Panc1 (cell line): ENCODE data around the gene SCN8A. TPM values are rescaled to one million over a fixed set of nuclear protein-coding genes. Genes with fewer than 3 reads are reported as not detected.

Source experiments
- ATAC-seq: fragments of 200-7000 bp; cut with Tn5 transposase; 2 replicates; pipeline ENCODE4 v1.9.1; 2020; ENCODE audit warnings: mild to moderate bottlenecking, moderate library complexity
- BruUV-seq: library from RNA; stranded (reverse); fragments of 400-500 nt; replicated peaks from 2 replicates; lab custom pipeline; 2021; lab: Mats Ljungman, UMichigan
- CTCF ChIA-PET: fragments of 300-600 bp; sonication (Branson Sonifier 250); formaldehyde crosslinking; loops from one replicate; lab custom pipeline; 2022; ENCODE audit warnings: antibody characterized with exemption; lab: Charles Lee
- POLR2A ChIA-PET: fragments of 300-600 bp; sonication (Branson Sonifier 250); formaldehyde crosslinking; loops from one replicate; lab custom pipeline; 2022; ENCODE audit warnings: antibody characterized with exemption; lab: Charles Lee
- DNase-seq: peaks from one replicate; pipeline ENCODE4 v3.0.0-alpha.2; 2010; ENCODE audit warnings: low read depth, low spot score
- H3K27ac ChIP-seq: 2 replicates; pipeline ENCODE4 v1.5.1; 2011; ENCODE audit warnings: mild to moderate bottlenecking, low read length, inconsistent platforms
- H3K27me3 ChIP-seq: fragments of 200-500 bp; sonication (Bioruptor generic); 2 replicates; pipeline ENCODE4 v1.6.0; 2014; ENCODE audit warnings: low read length, inconsistent platforms; ENCODE audit not compliant: control insufficient read depth, insufficient read depth
- H3K36me3 ChIP-seq: fragments of 200-500 bp; sonication (Bioruptor generic); 2 replicates; pipeline ENCODE4 v1.5.1; 2014; ENCODE audit warnings: inconsistent platforms, mild to moderate bottlenecking, low read length, moderate library complexity; ENCODE audit not compliant: control insufficient read depth, insufficient read depth
- H3K4me1 ChIP-seq: 2 replicates; pipeline ENCODE4 v1.5.1; 2011; ENCODE audit warnings: inconsistent platforms, mild to moderate bottlenecking, low read length, moderate library complexity; ENCODE audit not compliant: control insufficient read depth, insufficient read depth
- H3K4me3 ChIP-seq, 2 experiments: 2 replicates each; pipeline ENCODE4 v1.5.1; 2011 to 2012; ENCODE audit warnings: low read depth in 2 of 2, low read length in 2 of 2, mild to moderate bottlenecking in 2 of 2, inconsistent platforms in 1 of 2, moderate library complexity in 1 of 2
- H3K9me3 ChIP-seq: fragments of 200-500 bp; sonication (Bioruptor generic); 2 replicates; pipeline ENCODE4 v1.5.1; 2014; ENCODE audit warnings: low read depth, mild to moderate bottlenecking, inconsistent platforms, low read length, moderate library complexity; ENCODE audit not compliant: control insufficient read depth, insufficient read depth
- POLR2AphosphoS5 ChIP-seq: IDR thresholded peaks from 2 replicates; pipeline ENCODE4 v1.6.1; 2012; ENCODE audit warnings: mild to moderate bottlenecking, low read depth, low read length, moderate library complexity
- REST ChIP-seq, 2 experiments: IDR thresholded peaks; 2 replicates each; pipeline ENCODE4 v1.6.1; 2011 to 2012; ENCODE audit warnings: low read depth in 2 of 2, control low read depth in 1 of 2, low read length in 1 of 2, mild to moderate bottlenecking in 1 of 2, moderate library complexity in 1 of 2; ENCODE audit not compliant: insufficient read depth in 1 of 2
- SIN3A ChIP-seq: IDR thresholded peaks from 2 replicates; pipeline ENCODE4 v1.6.1; 2012; ENCODE audit warnings: low read depth, mild to moderate bottlenecking, low read length, moderate library complexity, borderline replicate concordance; ENCODE audit not compliant: insufficient read depth
- TCF7L2 ChIP-seq: IDR thresholded peaks from 2 replicates; pipeline ENCODE4 v1.6.1; 2011; ENCODE audit warnings: mild to moderate bottlenecking, low read depth, low read length, inconsistent platforms
- in situ Hi-C: cut with HindIII; loops from 2 replicates; pipeline ENCODE4 v1.10.0; 2016; ENCODE audit warnings: low sequenced_read_pairs, low pct_unique_long_range_greater_than_20kb
- intact Hi-C: fragments of 100-400 bp; cut with micrococcal nuclease; formaldehyde crosslinking; loops from one replicate; pipeline ENCODE4 v1.10.0; 2022; ENCODE audit not compliant: unreplicated experiment
- total RNA-seq: library from RNA; stranded (reverse); gene quantifications from one replicate; pipeline ENCODE4 v1.2.1, GENCODE V29; 2021; ENCODE audit not compliant: unreplicated experiment
- TF ChIP-seq, protein P1 (sequence below): fragments of 450-650 bp; IDR thresholded peaks from 2 replicates; pipeline ENCODE4 v1.5.1; 2017; ENCODE audit warnings: mild to moderate bottlenecking

Gene SCN8A
- total RNA-seq, 1 experiment from 2014 or later, result 8.6 TPM

DNA sequence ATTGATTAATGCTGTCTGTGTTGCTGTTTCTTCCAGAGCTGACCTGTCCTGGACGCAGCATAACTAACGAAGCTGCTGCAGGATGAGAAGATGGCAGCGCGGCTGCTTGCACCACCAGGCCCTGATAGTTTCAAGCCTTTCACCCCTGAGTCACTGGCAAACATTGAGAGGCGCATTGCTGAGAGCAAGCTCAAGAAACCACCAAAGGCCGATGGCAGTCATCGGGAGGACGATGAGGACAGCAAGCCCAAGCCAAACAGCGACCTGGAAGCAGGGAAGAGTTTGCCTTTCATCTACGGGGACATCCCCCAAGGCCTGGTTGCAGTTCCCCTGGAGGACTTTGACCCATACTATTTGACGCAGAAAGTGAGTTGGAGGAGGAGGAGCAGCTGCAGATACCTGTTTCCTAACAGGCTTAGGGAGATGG lies 71.7 kb downstream of the SCN8A start:
- CTCF ChIA-PET, result no interaction called here
- Histone ChIP-seq H3K27me3 (no peaks in the 10 kb centered on the region), H3K9me3 (no peaks in the 10 kb centered on the region), H3K4me1 (no peaks in the 10 kb centered on the region), H3K36me3 (no peaks in the 10 kb centered on the region), H3K4me3 (no peak overlapping the region), H3K27ac (no peak overlapping the region)
- intact Hi-C loops (no loop called here), in situ Hi-C loops (no loop called here)
- no peak for TF ChIP-seq SIN3A
- TF ChIP-seq TCF7L2, result no peak
- TF ChIP-seq, protein P1, sequence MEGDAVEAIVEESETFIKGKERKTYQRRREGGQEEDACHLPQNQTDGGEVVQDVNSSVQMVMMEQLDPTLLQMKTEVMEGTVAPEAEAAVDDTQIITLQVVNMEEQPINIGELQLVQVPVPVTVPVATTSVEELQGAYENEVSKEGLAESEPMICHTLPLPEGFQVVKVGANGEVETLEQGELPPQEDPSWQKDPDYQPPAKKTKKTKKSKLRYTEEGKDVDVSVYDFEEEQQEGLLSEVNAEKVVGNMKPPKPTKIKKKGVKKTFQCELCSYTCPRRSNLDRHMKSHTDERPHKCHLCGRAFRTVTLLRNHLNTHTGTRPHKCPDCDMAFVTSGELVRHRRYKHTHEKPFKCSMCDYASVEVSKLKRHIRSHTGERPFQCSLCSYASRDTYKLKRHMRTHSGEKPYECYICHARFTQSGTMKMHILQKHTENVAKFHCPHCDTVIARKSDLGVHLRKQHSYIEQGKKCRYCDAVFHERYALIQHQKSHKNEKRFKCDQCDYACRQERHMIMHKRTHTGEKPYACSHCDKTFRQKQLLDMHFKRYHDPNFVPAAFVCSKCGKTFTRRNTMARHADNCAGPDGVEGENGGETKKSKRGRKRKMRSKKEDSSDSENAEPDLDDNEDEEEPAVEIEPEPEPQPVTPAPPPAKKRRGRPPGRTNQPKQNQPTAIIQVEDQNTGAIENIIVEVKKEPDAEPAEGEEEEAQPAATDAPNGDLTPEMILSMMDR, result no peak
- no peak for TF ChIP-seq REST (IDR thresholded peaks at IDR 0.05; ENCODE audit: insufficient read depth in 1 of 2, low read depth in 2 of 2, low read length in 1 of 2)
- TF ChIP-seq POLR2AphosphoS5, result no peak
- no TSS peak for BruUV-seq
- ATAC-seq, result no peak
- DNase-seq, result no peak
- POLR2A ChIA-PET, result no interaction called here

DNA sequence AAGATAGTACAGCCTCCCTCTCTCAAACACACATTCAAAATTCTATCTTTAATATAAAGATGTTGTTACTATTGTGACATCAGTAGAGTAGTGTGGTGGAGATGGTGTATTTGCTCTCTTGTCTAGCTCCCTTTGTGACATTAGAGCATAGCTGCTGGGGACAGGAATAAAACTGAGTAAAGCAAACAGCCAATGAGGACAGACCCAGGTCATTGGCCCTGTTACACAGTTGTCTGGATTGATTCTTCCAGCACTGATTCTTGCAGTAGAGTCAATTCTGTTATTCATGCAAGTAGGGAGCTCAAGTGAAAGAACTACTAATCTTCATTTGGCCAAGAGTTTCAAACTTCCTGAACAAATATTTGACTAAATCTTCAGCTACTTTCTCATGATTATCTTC lies 72.4 kb downstream of the SCN8A start:
- H3K27ac ChIP-seq, result no peak overlapping the region
- in situ Hi-C loops, result no loop called here
- ChIA-PET CTCF (interaction anchor here (0.6 kb wide), 1 partner anchor 46 kb away, joined by 3 read pairs; no protein-coding TSS in a partner anchor), POLR2A (interaction anchor here (0.7 kb wide), 1 partner anchor 26 kb away, joined by 3 read pairs; no protein-coding TSS in a partner anchor)
- ATAC-seq (no peak), DNase-seq (no peak)
- BruUV-seq, result no TSS peak
- TF ChIP-seq, protein P1, result no peak
- no peak for TF ChIP-seq TCF7L2
- TF ChIP-seq SIN3A, result no peak
- TF ChIP-seq REST (IDR thresholded peaks at IDR 0.05; ENCODE audit: insufficient read depth in 1 of 2, low read depth in 2 of 2, low read length in 1 of 2), result no peak
- no peak for TF ChIP-seq POLR2AphosphoS5
- no peak overlapping the region for H3K4me3 ChIP-seq
- H3K9me3 ChIP-seq, result no peaks in the 10 kb centered on the region
- intact Hi-C loops, result no loop called here
- H3K27me3 ChIP-seq, result no peaks in the 10 kb centered on the region
- no peaks in the 10 kb centered on the region for H3K4me1 ChIP-seq
- no peaks in the 10 kb centered on the region for H3K36me3 ChIP-seq
